Spinal cord (tissue), 10 donors: ENCODE data around the gene TCF12. TPM values are rescaled to one million over a fixed set of nuclear protein-coding genes. Genes with fewer than 3 reads are reported as not detected.

ENCODE experiments used
- DNase-seq, 6 donors: peaks; one replicate each; pipeline versions ENCODE4 v3.0.0 to v3.0.0-alpha.2; 2013 to 2015; ENCODE audit warnings: low spot score in 6 of 6, low read depth in 4 of 6
- H3K27ac ChIP-seq: one replicate; pipeline ENCODE4 v1.5.1; 2013; ENCODE audit warnings: low read depth, low read length, control low read depth
- H3K27me3 ChIP-seq: one replicate; pipeline ENCODE4 v1.6.1; 2013; ENCODE audit warnings: low read length; ENCODE audit not compliant: control insufficient read depth, insufficient read depth
- H3K36me3 ChIP-seq: one replicate; pipeline ENCODE4 v1.6.1; 2013; ENCODE audit warnings: low read length; ENCODE audit not compliant: control insufficient read depth, insufficient read depth
- H3K4me1 ChIP-seq: one replicate; pipeline ENCODE4 v1.6.1; 2013; ENCODE audit warnings: low read length; ENCODE audit not compliant: control insufficient read depth, insufficient read depth
- H3K4me3 ChIP-seq: one replicate; pipeline ENCODE4 v1.5.1; 2013; ENCODE audit warnings: low read depth, low read length, control low read depth
- H3K9me3 ChIP-seq: one replicate; pipeline ENCODE4 v1.6.1; 2013; ENCODE audit warnings: low read length; ENCODE audit not compliant: control insufficient read depth, insufficient read depth
- WGBS: methylation state at CpG from one replicate; pipeline ENCODE4 v1.1.5; 2013; ENCODE audit warnings: missing lambda C conversion rate; ENCODE audit not compliant: insufficient coverage; 5-methylcytosine and 5-hydroxymethylcytosine counted together
- polyA plus RNA-seq, 2 donors: library from polyadenylated mRNA; unstranded; fragments of 120-200 nt; gene quantifications; one replicate each; pipeline ENCODE4 v1.2.1, GENCODE V29; 2013; ENCODE audit not compliant: insufficient read length in 2 of 2
- total RNA-seq, 2 donors: library from RNA; depleted of rRNA in 1 of 2; stranded (reverse); fragments of 120-200 nt in 1 of 2; fragments of >200 nt in 1 of 2; gene quantifications; one replicate each; pipeline versions ENCODE4 v1.2.3 to v1.2.4, GENCODE V29; 2013 to 2014
- donor health status: healthy.

TCF12 gene
- total and polyA plus RNA-seq, 4 donors: 88.8 to 183 (median 135) TPM

DNA sequence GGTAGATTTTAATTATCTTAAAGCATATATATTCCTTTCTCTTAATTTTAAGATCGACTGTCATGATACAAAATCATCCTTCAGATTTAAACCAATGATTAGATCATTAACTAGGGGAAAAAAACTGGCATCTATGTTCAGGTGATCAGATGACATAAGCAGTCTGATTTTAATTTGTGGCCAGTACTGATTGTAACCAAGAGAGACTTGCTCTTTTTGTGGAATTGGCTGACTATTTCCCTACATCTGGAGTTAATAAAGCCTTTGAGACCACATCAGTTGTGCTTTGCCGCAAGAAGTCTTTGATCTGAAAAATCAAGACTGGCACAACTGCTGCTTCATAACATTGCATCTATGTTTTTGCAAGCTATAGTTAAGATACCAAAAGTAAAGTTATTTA, 309.5 kb downstream of the TCF12 start:
- Histone ChIP-seq H3K4me1 (no peaks in the 10 kb centered on the region), H3K4me3 (no peak overlapping the region), H3K36me3 (no peaks in the 10 kb centered on the region), H3K27ac (peak overlapping the region; percentile 49), H3K27me3 (no peaks in the 10 kb centered on the region), H3K9me3 (no peaks in the 10 kb centered on the region)
- no CpG with 5 or more reads among the region's 2 CpGs for WGBS
- peak in 2 of 6 donors; percentile 57 to 58 for DNase-seq

DNA sequence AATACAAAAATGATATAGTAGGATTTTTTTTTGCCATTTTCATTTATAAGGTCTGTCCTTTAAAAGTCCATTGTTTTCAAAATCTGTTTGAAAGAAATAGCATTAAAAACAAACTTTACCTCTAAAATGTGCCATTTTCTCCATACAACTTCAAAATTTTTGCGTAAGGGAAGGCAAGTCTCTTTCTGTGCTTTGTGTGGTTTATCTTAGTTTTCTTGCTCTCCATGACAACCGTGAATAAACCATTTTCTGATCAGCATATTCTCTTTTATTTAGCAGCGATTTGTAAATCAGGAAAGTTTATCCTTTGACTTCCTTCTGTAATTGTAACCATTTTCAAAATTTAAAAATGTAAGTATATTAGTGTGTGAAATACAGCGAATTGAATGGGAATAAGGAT, 310.0 kb downstream of the TCF12 start:
- no peak for DNase-seq
- no CpG with 5 or more reads among the region's 4 CpGs for WGBS
- Histone ChIP-seq H3K4me3 (no peak overlapping the region), H3K27ac (peak overlapping the region; percentile 34), H3K4me1 (no peaks in the 10 kb centered on the region), H3K27me3 (no peaks in the 10 kb centered on the region), H3K36me3 (peaks cover 4% of the 10 kb centered on the region), H3K9me3 (no peaks in the 10 kb centered on the region)

DNA sequence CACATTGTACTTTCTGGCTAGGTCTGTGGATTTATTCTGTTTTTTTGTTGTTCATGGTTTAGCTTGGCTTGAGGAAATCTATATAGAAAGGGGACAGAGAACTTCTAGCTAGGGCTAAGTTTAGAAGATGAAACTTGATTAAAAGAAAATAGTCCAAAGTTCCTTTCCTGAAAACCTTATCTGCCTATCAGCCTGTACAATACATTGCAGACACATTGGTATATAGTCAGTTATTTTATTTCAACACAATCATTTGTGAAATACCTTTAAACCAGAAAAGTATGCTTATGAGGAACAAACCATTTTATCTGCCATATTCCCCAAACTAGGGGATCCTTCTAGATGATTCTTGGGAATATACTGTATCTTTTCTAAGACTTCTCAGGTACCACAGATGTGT, 310.6 kb downstream of the TCF12 start:
- no peak overlapping the region for H3K4me3 ChIP-seq
- no peak overlapping the region for H3K27ac ChIP-seq
- no peak for DNase-seq
- H3K9me3 ChIP-seq: no peaks in the 10 kb centered on the region
- peaks cover 8% of the 10 kb centered on the region for H3K36me3 ChIP-seq
- no peaks in the 10 kb centered on the region for H3K4me1 ChIP-seq
- H3K27me3 ChIP-seq: no peaks in the 10 kb centered on the region

DNA sequence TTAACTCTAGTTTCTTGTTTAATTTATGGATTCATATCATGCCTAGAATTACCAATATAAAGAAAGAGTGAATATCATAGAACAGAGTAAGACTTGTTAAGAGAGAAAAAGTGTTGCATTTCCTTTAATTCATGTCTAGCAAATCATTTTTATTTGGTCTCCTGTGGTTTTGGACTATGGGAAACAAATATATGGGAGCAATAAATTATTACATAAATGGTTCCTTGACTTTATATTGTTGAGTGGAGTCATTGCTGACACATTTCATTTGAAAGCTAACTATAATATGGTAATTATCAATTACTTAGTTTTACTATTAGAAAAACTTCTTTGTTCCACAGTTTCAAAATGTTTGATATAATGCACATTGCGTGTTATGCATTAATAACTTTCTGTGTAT, 313.1 kb downstream of the TCF12 start:
- no peak overlapping the region for H3K27ac ChIP-seq
- H3K27me3 ChIP-seq: no peaks in the 10 kb centered on the region
- no peak overlapping the region for H3K4me3 ChIP-seq
- no CpG with 5 or more reads among the region's 1 CpG for WGBS
- DNase-seq: no peak
- H3K36me3 ChIP-seq: peaks cover 8% of the 10 kb centered on the region
- H3K9me3 ChIP-seq: no peaks in the 10 kb centered on the region
- H3K4me1 ChIP-seq: no peaks in the 10 kb centered on the region

DNA sequence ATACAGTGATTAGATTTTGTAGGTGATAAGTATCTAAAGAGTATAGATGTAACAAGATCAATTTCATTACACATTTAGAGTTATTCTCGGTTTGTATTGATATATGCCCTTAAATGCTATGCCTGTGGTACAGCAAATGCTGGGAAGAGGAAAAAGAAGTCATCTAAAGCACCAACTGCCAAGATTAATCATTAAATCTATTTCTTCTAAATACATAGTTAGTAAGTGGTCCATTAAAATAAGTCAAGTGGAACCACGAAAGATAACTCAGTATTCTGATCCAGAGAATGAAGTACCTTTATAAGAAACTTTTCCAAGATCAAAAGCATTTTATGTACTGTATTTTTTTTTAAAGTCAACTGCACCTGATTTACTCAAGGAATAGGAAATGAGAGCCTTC, 315.7 kb downstream of the TCF12 start:
- Histone ChIP-seq H3K27me3 (no peaks in the 10 kb centered on the region), H3K36me3 (peaks cover 8% of the 10 kb centered on the region), H3K4me3 (no peak overlapping the region), H3K9me3 (no peaks in the 10 kb centered on the region), H3K4me1 (no peaks in the 10 kb centered on the region), H3K27ac (no peak overlapping the region)
- no peak for DNase-seq
- WGBS: no CpG with 5 or more reads among the region's 2 CpGs

DNA sequence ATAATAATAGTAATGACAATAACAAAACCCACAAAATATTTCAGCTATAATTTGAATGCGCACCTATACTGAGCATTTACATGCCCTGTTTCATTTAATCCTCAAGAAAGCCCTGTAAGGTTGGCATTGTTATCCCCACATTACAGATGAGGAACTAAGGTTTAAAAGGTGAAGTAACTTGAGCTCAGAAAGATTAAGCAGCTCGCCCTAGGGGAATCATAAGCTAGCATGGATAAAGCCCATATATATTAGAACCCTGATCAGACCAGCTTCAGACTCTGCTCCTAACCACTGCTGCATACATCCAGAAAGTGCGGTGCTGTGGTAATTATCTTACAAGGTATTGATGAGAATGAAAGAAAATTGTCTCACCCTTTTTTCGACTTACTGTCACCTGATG, 316.7 kb downstream of the TCF12 start:
- no peaks in the 10 kb centered on the region for H3K4me1 ChIP-seq
- no peak overlapping the region for H3K27ac ChIP-seq
- no peak for DNase-seq
- no peaks in the 10 kb centered on the region for H3K27me3 ChIP-seq
- no peaks in the 10 kb centered on the region for H3K9me3 ChIP-seq
- no peak overlapping the region for H3K4me3 ChIP-seq
- no CpG with 5 or more reads among the region's 4 CpGs for WGBS
- peaks cover 8% of the 10 kb centered on the region for H3K36me3 ChIP-seq

DNA sequence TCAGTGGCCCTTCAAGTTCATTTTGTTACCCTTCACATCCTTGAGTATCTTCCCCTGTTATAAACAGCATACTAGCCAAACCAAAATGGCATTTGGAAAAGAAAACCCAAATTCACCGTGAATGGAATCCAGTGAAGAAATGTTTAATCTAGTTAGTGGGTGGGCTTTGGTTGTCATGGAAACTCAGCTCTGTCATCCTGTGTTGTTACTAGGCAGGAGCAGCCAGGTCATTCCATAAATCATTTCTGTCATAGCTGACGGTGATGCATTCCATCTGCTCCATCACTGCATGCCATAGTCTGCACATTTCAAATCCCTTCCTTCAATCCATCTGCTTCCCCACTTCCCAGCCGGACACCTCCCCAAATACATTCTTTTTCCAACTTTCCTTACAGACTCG, 317.4 kb downstream of the TCF12 start:
- peak in 2 of 6 donors; percentile 84 for DNase-seq
- Histone ChIP-seq H3K27me3 (no peaks in the 10 kb centered on the region), H3K4me3 (no peak overlapping the region), H3K27ac (no peak overlapping the region), H3K4me1 (no peaks in the 10 kb centered on the region), H3K36me3 (peaks cover 8% of the 10 kb centered on the region), H3K9me3 (no peaks in the 10 kb centered on the region)
- 36% methylated on average over 1 of the region's 4 CpGs for WGBS

DNA sequence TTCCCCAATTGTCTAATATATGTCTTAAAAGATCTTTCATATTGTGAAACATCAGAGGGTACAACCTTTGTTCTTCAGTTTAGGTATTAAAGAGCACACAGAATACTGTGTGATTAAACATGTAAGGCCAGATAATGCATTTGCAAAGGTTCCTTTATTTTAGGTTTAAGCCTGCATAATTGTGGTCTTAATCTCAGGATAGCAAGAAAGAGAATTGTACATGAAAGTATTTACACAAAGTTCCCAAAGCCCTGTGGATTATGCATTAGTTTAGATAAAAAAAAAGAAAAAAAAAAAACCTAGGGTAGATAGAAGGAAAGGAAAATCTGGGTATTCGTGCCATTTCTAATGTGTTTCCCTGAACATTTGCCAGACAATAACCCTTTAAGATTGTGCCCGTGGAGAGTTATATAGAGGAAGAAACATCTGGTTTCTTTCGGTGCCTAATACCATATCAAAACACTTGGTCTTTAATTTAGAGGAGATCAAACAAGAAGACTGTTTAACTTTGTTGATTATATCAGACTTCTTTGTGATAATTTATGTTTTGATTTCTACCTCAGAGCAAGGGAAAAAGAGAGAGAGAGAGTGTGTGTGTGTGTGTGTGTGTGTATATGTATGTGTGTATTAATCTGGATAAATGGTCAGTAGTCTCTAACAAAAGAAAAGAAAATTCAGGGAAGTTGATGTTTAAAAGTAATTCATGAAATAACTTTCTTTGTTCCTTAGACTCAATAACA, 318.3 kb downstream of the TCF12 start:
- Histone ChIP-seq H3K4me3 (no peak overlapping the region), H3K27ac (peak overlapping the region; percentile 25), H3K4me1 (no peaks in the 10 kb centered on the region), H3K27me3 (no peaks in the 10 kb centered on the region), H3K9me3 (no peaks in the 10 kb centered on the region), H3K36me3 (peaks cover 8% of the 10 kb centered on the region)
- no CpG with 5 or more reads among the region's 3 CpGs for WGBS
- peak in 1 of 6 donors; percentile 73 for DNase-seq

DNA sequence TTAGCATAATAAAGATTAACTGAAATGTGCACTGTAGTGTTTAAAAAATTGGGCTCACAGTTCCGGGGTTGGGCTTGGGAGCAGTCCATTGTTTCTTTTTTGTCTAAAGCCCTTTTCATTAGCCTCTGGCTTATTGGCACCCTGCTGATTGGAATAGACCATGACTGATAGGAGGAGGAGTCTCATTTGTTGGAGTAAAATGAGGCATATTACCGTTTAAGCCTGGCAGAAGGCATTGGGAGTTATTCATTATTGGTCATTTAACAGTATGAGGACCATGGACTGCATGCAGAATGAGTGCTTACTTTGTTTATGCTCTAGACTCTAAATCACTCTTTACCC, 318.8 kb downstream of the TCF12 start:
- Histone ChIP-seq H3K36me3 (peaks cover 8% of the 10 kb centered on the region), H3K27me3 (no peaks in the 10 kb centered on the region), H3K9me3 (no peaks in the 10 kb centered on the region), H3K4me3 (no peak overlapping the region), H3K27ac (peak overlapping the region; percentile 25), H3K4me1 (no peaks in the 10 kb centered on the region)
- DNase-seq: peak in 2 of 6 donors; percentile 83 to 88
- WGBS: 33% methylated on average over 1 of the region's 2 CpGs

DNA sequence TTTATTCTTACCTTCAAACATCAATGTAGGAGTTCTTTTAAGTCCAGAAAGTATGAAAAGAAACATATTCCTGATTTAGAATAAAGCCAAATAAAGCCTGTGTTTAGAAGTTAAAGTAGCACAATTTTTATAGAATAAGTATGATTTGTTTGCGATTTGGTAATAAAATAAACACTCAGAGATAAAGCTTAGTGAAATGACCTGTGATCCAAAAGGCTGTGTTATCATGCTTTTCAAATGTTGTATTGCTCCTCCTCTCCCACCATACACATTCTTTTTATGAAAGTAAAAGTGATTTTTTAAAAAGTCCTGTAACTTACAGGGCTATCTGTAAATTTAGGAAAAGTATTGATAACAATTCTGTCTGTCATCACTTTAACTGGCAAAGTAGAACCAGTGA, 319.2 kb downstream of the TCF12 start:
- H3K27ac ChIP-seq: no peak overlapping the region

More for the DNA sequence above, 319.2 kb downstream of the TCF12 start:
- DNase-seq: no peak
- no peak overlapping the region for H3K4me3 ChIP-seq
- no peaks in the 10 kb centered on the region for H3K9me3 ChIP-seq
- peaks cover 8% of the 10 kb centered on the region for H3K36me3 ChIP-seq
- no CpG with 5 or more reads among the region's 1 CpG for WGBS
- no peaks in the 10 kb centered on the region for H3K4me1 ChIP-seq
- H3K27me3 ChIP-seq: no peaks in the 10 kb centered on the region
